GM12801 (cell line): ENCODE results near the gene EIF4A2.

Experiments used
- TF ChIP-seq, protein P1 (sequence below): IDR thresholded peaks from one replicate; pipeline ENCODE4 v1.5.1; 2011; ENCODE audit warnings: control low read depth; ENCODE audit not compliant: insufficient read length; ENCODE audit errors: extremely low read depth

EIF4A2 gene

DNA sequence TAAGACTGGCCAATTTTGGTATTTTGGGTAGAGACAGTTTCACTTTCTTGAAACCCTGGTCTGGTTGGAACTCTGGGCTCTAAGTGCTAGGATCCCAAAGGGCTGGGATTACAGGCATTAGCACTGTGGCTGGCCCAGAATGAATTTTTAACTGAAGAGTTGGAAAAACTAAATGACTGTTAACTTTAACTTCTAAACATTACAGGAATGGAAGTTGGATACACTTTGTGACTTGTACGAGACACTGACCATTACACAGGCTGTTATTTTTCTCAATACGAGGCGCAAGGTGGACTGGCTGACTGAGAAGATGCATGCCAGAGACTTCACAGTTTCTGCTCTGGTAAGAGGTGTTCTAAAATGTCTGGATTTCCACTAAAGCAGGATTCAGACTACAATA is 3.5 kb downstream of the EIF4A2 start:
- TF ChIP-seq, protein P1, sequence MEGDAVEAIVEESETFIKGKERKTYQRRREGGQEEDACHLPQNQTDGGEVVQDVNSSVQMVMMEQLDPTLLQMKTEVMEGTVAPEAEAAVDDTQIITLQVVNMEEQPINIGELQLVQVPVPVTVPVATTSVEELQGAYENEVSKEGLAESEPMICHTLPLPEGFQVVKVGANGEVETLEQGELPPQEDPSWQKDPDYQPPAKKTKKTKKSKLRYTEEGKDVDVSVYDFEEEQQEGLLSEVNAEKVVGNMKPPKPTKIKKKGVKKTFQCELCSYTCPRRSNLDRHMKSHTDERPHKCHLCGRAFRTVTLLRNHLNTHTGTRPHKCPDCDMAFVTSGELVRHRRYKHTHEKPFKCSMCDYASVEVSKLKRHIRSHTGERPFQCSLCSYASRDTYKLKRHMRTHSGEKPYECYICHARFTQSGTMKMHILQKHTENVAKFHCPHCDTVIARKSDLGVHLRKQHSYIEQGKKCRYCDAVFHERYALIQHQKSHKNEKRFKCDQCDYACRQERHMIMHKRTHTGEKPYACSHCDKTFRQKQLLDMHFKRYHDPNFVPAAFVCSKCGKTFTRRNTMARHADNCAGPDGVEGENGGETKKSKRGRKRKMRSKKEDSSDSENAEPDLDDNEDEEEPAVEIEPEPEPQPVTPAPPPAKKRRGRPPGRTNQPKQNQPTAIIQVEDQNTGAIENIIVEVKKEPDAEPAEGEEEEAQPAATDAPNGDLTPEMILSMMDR = no peak

- TF ChIP-seq, protein P1 = no peak
These were observed 4.5 kb downstream of the EIF4A2 start for GRCh38 chr3:186787642-186788481.

DNA sequence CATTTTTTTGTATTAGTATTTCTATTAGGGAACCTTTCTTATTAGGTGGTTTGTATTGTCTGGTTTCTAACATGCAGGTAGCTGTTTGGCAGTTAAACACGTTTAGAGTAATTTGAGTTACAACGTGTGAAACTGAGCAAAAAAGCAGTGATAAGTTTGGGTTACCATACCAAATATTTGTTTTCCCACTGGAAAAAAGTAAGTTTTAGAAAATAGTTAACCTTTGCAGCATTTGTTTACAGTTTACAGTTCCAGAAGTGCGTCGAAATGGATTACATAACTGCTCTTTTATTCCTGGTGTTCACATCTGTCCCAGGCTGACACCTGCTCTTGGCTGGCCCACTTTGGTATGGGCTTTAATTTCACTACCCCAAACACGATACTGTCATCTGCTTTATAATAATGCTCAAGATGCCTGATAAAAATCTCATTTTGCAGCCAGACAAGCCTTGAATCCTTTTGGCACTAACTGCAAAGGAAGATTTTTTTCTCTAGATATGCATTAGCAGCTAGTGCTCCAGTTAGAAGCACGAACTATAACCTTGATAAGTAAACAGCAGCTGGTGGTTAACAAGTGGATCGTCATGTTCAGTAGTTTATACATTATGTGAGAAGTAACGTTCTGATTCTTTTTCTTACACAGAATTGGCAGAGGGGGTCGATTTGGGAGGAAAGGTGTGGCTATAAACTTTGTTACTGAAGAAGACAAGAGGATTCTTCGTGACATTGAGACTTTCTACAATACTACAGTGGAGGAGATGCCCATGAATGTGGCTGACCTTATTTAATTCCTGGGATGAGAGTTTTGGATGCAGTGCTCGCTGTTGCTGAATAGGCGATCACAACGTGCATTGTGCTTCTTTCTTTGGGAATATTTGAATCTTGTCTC is 5.3 kb downstream of the EIF4A2 start:
- TF ChIP-seq, protein P1 = no peak

GRCh38 chr3:186789554-186790260 is 6.3 kb downstream of the EIF4A2 start:
- TF ChIP-seq, protein P1 = no peak

GRCh38 chr3:186790261-186790981 is 7.0 kb downstream of the EIF4A2 start:
- TF ChIP-seq, protein P1 = no peak

- TF ChIP-seq, protein P1 = no peak
These were observed 15.0 kb downstream of the EIF4A2 start for GRCh38 chr3:186798239-186798874.
